ENCODE measurements around the gene TNFRSF13B. TPM values are rescaled to one million over a fixed set of nuclear protein-coding genes. Genes with fewer than 3 reads are reported as not detected.

The TNFRSF13B gene
- total and polyA plus RNA-seq, 10 of the 15 experiments (the other 5 are each of a cell fraction or from before 2014, with no cell fraction given), result 15.5 to 231 (median 119) TPM

GRCh38 chr17:16976725-16977550, 5.0 kb upstream of the TNFRSF13B start (continued):
- TF ChIP-seq PRDM15 (CRISPR knock-in tag; IDR thresholded peaks at IDR 0.05) (no peak), HDAC2 (IDR thresholded peaks at IDR 0.05) (no peak), MLLT1 (IDR thresholded peaks at IDR 0.05) (peak; percentile 46), POLR2AphosphoS5 (IDR thresholded peaks at IDR 0.05; ENCODE audit: low read length) (no peak), SREBF1 (IDR thresholded peaks at IDR 0.05; ENCODE audit: low read length) (no peak), PAX5 (IDR thresholded peaks at IDR 0.05; ENCODE audit: borderline replicate concordance, low read depth, low read length) (no peak), E2F8 (IDR thresholded peaks at IDR 0.05; ENCODE audit: low read depth, partially characterized antibody) (no peak)
